ENCODE data around the gene PDE11A.

DNA sequence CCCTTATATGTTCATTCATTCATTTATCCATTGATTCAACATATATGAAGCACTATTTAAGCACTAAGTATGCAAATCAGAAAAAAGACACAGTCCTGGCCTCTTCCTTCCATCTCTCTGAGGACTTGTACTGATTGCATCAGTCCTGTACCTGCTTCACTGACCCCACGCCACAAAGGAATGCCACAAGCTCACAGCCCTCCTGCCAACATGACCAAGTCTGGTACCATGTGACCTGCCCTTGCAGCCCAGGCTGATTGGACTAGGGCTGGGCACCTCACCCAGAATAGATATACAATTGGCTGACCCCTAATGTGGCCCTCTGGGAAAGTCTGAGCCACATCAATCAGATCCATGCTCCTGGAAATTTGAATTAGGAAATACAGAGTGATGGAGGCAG, 483.4 kb downstream of the PDE11A start:
- TF ChIP-seq, protein P1, sequence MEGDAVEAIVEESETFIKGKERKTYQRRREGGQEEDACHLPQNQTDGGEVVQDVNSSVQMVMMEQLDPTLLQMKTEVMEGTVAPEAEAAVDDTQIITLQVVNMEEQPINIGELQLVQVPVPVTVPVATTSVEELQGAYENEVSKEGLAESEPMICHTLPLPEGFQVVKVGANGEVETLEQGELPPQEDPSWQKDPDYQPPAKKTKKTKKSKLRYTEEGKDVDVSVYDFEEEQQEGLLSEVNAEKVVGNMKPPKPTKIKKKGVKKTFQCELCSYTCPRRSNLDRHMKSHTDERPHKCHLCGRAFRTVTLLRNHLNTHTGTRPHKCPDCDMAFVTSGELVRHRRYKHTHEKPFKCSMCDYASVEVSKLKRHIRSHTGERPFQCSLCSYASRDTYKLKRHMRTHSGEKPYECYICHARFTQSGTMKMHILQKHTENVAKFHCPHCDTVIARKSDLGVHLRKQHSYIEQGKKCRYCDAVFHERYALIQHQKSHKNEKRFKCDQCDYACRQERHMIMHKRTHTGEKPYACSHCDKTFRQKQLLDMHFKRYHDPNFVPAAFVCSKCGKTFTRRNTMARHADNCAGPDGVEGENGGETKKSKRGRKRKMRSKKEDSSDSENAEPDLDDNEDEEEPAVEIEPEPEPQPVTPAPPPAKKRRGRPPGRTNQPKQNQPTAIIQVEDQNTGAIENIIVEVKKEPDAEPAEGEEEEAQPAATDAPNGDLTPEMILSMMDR (IDR thresholded peaks at IDR 0.05; ENCODE audit: low read depth, low read length) = no peak
- no peak for TF ChIP-seq EZH2phosphoT487 (IDR thresholded peaks at IDR 0.05; ENCODE audit: low read depth)
